ENCODE results near the gene FZD1. TPM values are rescaled to one million over a fixed set of nuclear protein-coding genes. Genes with fewer than 3 reads are reported as not detected.

Gene FZD1
- total RNA-seq, 1 experiment from 2014 or later = 2.7 TPM

GRCh38 chr7:91243591-91244301, 20.5 kb upstream of the FZD1 start:
- intact Hi-C loops (cut with micrococcal nuclease) = no loop called here
- no peak overlapping the region for H2AFZ ChIP-seq (ENCODE audit: low read length)
- H3K27me3 ChIP-seq (ENCODE audit: low read length) = no peaks in the 10 kb centered on the region
- ChIA-PET POLR2A (ENCODE audit: unreplicated experiment) (no interaction called here), CTCF (no interaction called here)
- no peaks in the 10 kb centered on the region for H3F3A ChIP-seq (ENCODE audit: low read length, unreplicated experiment)
- no TSS peak for BruUV-seq (replicated peaks)
- no peaks in the 10 kb centered on the region for H4K20me1 ChIP-seq (ENCODE audit: low read length)
- H3K4me3 ChIP-seq (ENCODE audit: low read length) = no peak overlapping the region
- DNase-seq (no peak), ATAC-seq (no peak)
- H3K9ac ChIP-seq (ENCODE audit: low read length) = no peak overlapping the region
- H3K36me3 ChIP-seq (ENCODE audit: low read depth, low read length) = no peaks in the 10 kb centered on the region
- no peaks in the 10 kb centered on the region for H3K79me2 ChIP-seq (ENCODE audit: low read length)
- TF ChIP-seq EZH2 (IDR thresholded peaks at IDR 0.05; ENCODE audit: low read length, unreplicated experiment) (no peak), EZH2phosphoT487 (IDR thresholded peaks at IDR 0.05; ENCODE audit: borderline replicate concordance, low read length) (no peak), CTCF (conservative IDR thresholded peaks at IDR 0.05; ENCODE audit: low read depth, low read length) (no peak)
- H3K9me2 ChIP-seq (replicated peaks; ENCODE audit: low read length) = no peaks in the 10 kb centered on the region
- H3K4me2 ChIP-seq (ENCODE audit: low read length) = no peak overlapping the region
- no peak overlapping the region for H3K27ac ChIP-seq (ENCODE audit: low read length)
- peaks cover 10% of the 10 kb centered on the region; the same call in 1 of the 2 replicates for H3K4me1 ChIP-seq (ENCODE audit: insufficient read depth, low read length)
- no peaks in the 10 kb centered on the region for H3K9me3 ChIP-seq (ENCODE audit: low read length)

- Histone ChIP-seq H3K27me3 (ENCODE audit: low read length) (no peaks in the 10 kb centered on the region), H4K20me1 (ENCODE audit: low read length) (no peaks in the 10 kb centered on the region), H3K79me2 (ENCODE audit: low read length) (no peaks in the 10 kb centered on the region), H3K9me3 (ENCODE audit: low read length) (no peaks in the 10 kb centered on the region), H3K9ac (ENCODE audit: low read length) (no peak overlapping the region), H3K36me3 (ENCODE audit: low read depth, low read length) (no peaks in the 10 kb centered on the region), H3K27ac (ENCODE audit: low read length) (no peak overlapping the region), H3K9me2 (replicated peaks; ENCODE audit: low read length) (no peaks in the 10 kb centered on the region), H2AFZ (ENCODE audit: low read length) (no peak overlapping the region), H3K4me1 (ENCODE audit: insufficient read depth, low read length) (peaks cover 3% of the 10 kb centered on the region; the same call in 1 of the 2 replicates), H3F3A (ENCODE audit: low read length, unreplicated experiment) (no peaks in the 10 kb centered on the region), H3K4me2 (ENCODE audit: low read length) (no peak overlapping the region), H3K4me3 (ENCODE audit: low read length) (no peak overlapping the region)
- no peak for ATAC-seq
- ChIA-PET POLR2A (ENCODE audit: unreplicated experiment) (no interaction called here), CTCF (no interaction called here)
- DNase-seq = no peak
- no peak for TF ChIP-seq CTCF (conservative IDR thresholded peaks at IDR 0.05; ENCODE audit: low read depth, low read length)
- no peak for TF ChIP-seq EZH2 (IDR thresholded peaks at IDR 0.05; ENCODE audit: low read length, unreplicated experiment)
- TF ChIP-seq EZH2phosphoT487 (IDR thresholded peaks at IDR 0.05; ENCODE audit: borderline replicate concordance, low read length) = no peak
- BruUV-seq (replicated peaks) = no TSS peak
- intact Hi-C loops (cut with micrococcal nuclease) = no loop called here
These were observed 16.7 kb upstream of the FZD1 start for GRCh38 chr7:91247500-91247899.

- no peak for ATAC-seq
- BruUV-seq (replicated peaks) = no TSS peak
These were observed 15.2 kb upstream of the FZD1 start for GRCh38 chr7:91248996-91249395.

More at GRCh38 chr7:91248996-91249395, 15.2 kb upstream of the FZD1 start:
- Histone ChIP-seq H3K9me2 (replicated peaks; ENCODE audit: low read length) (no peaks in the 10 kb centered on the region), H3K27ac (ENCODE audit: low read length) (no peak overlapping the region), H3K4me1 (ENCODE audit: insufficient read depth, low read length) (peaks cover 3% of the 10 kb centered on the region; the same call in 1 of the 2 replicates), H2AFZ (ENCODE audit: low read length) (no peak overlapping the region), H4K20me1 (ENCODE audit: low read length) (no peaks in the 10 kb centered on the region), H3K79me2 (ENCODE audit: low read length) (no peaks in the 10 kb centered on the region), H3K4me2 (ENCODE audit: low read length) (no peak overlapping the region), H3K9me3 (ENCODE audit: low read length) (no peaks in the 10 kb centered on the region), H3K36me3 (ENCODE audit: low read depth, low read length) (no peaks in the 10 kb centered on the region), H3K9ac (ENCODE audit: low read length) (no peak overlapping the region), H3K4me3 (ENCODE audit: low read length) (no peak overlapping the region), H3F3A (ENCODE audit: low read length, unreplicated experiment) (no peaks in the 10 kb centered on the region), H3K27me3 (ENCODE audit: low read length) (no peaks in the 10 kb centered on the region)
- TF ChIP-seq EZH2 (IDR thresholded peaks at IDR 0.05; ENCODE audit: low read length, unreplicated experiment) (no peak), CTCF (conservative IDR thresholded peaks at IDR 0.05; ENCODE audit: low read depth, low read length) (no peak), EZH2phosphoT487 (IDR thresholded peaks at IDR 0.05; ENCODE audit: borderline replicate concordance, low read length) (no peak)
- ChIA-PET POLR2A (ENCODE audit: unreplicated experiment) (no interaction called here), CTCF (no interaction called here)
- no peak for DNase-seq
- intact Hi-C loops (cut with micrococcal nuclease) = no loop called here
